Prostate gland (tissue), 2 donors: ENCODE measurements around the gene PIGR.

Source experiments
- POLR2A ChIP-seq: fragments of 450-650 bp; IDR thresholded peaks from one replicate; pipeline ENCODE4 v1.6.1; 2016; ENCODE audit warnings: antibody characterized with exemption, mild to moderate bottlenecking
- TF ChIP-seq, protein P1 (sequence below), 4 experiments: fragments of 200-600 bp in 2 of 4; fragments of 450-650 bp in 2 of 4; sonication (generic) in 2 of 4; IDR thresholded peaks; 1 replicate in 3 of 4; 2 replicates in 1 of 4; pipeline ENCODE4 v1.5.1; 2016 to 2019; ENCODE audit warnings: antibody characterized with exemption in 4 of 4, mild to moderate bottlenecking in 2 of 4, moderate library complexity in 2 of 4

DNA sequence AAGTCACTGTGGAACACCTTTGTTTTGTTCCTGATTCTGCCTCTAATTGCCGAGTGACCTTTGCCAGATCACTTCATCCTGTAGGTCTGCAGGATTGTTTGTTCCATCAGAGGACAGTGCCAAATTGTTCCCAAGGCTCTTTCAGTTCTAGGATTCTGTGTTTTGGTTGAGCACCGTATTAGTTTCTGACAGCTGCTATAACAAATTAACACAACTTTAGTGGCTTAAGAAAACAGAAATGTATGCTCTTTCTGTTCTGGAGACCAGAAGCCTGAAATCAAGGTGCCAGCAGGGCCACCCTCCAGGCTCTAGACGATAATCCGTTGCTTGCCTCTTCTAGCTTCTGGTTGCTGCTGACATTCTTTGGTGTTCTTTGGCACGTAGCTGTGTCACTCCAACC is 3.4 kb upstream of the PIGR start:
- TF ChIP-seq, protein P1, sequence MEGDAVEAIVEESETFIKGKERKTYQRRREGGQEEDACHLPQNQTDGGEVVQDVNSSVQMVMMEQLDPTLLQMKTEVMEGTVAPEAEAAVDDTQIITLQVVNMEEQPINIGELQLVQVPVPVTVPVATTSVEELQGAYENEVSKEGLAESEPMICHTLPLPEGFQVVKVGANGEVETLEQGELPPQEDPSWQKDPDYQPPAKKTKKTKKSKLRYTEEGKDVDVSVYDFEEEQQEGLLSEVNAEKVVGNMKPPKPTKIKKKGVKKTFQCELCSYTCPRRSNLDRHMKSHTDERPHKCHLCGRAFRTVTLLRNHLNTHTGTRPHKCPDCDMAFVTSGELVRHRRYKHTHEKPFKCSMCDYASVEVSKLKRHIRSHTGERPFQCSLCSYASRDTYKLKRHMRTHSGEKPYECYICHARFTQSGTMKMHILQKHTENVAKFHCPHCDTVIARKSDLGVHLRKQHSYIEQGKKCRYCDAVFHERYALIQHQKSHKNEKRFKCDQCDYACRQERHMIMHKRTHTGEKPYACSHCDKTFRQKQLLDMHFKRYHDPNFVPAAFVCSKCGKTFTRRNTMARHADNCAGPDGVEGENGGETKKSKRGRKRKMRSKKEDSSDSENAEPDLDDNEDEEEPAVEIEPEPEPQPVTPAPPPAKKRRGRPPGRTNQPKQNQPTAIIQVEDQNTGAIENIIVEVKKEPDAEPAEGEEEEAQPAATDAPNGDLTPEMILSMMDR (IDR thresholded peaks at IDR 0.05), result no peak
- no peak for TF ChIP-seq POLR2A
